Endothelial cell of umbilical vein (primary cell): ENCODE results near the gene SH3RF1. TPM values are rescaled to one million over a fixed set of nuclear protein-coding genes. Genes with fewer than 3 reads are reported as not detected.

ENCODE experiments used
- BruUV-seq: library from RNA; stranded (reverse); fragments of 400-500 nt; replicated peaks from 2 replicates; lab custom pipeline; 2021; lab: Mats Ljungman, UMichigan
- CTCF ChIA-PET: fragments of 300-600, 350-600 bp; sonication (Branson Sonifier 250); formaldehyde crosslinking; loops from one replicate; lab custom pipeline; 2021; ENCODE audit warnings: antibody characterized with exemption, inconsistent platforms; lab: Charles Lee
- POLR2A ChIA-PET: fragments of 300-600, 350-600 bp; sonication (Branson Sonifier 250); formaldehyde crosslinking; loops from one replicate; lab custom pipeline; 2021; ENCODE audit warnings: antibody characterized with exemption, inconsistent platforms; lab: Charles Lee
- DNase-seq: peaks from one replicate; pipeline ENCODE4 v3.0.0-alpha.2; 2011; ENCODE audit warnings: low read depth, low spot score
- FAIRE-seq: peaks from 2 replicates; lab custom pipeline; 2011; peaks lifted over from hg19 to GRCh38; lab: Jason Lieb, UNC
- H2AFZ ChIP-seq: 2 replicates; pipeline ENCODE4 v1.6.0; 2012; ENCODE audit warnings: low read depth, low read length, control low read depth, inconsistent platforms
- H3K27ac ChIP-seq: 2 replicates; pipeline ENCODE4 v1.5.1; 2011; ENCODE audit warnings: low read depth, mild to moderate bottlenecking, control low read depth, low read length, moderate library complexity; ENCODE audit not compliant: insufficient read depth
- H3K27me3 ChIP-seq, 2 experiments: 2 replicates each; pipeline versions ENCODE4 v1.6.0 to v1.6.1; 2011; ENCODE audit warnings: low read length in 2 of 2, mixed read lengths in 1 of 2; ENCODE audit not compliant: control insufficient read depth in 2 of 2, insufficient read depth in 2 of 2
- H3K36me3 ChIP-seq, 2 experiments: 2 replicates in 1 of 2; 3 replicates in 1 of 2; pipeline ENCODE4 v1.5.1; 2011; ENCODE audit warnings: low read length in 2 of 2, mild to moderate bottlenecking in 1 of 2, moderate library complexity in 1 of 2; ENCODE audit not compliant: control insufficient read depth in 2 of 2, insufficient read depth in 2 of 2; ENCODE audit errors: extremely low read depth in 1 of 2
- H3K4me1 ChIP-seq: 3 replicates; pipeline ENCODE4 v1.5.1; 2011; ENCODE audit warnings: mild to moderate bottlenecking, low read length; ENCODE audit not compliant: control insufficient read depth, insufficient read depth; ENCODE audit errors: extremely low read depth
- H3K4me2 ChIP-seq: 2 replicates; pipeline ENCODE4 v1.6.1; 2011; ENCODE audit warnings: low read length, control low read depth, mixed read lengths; ENCODE audit not compliant: insufficient read depth
- H3K4me3 ChIP-seq, 3 experiments: fragments of 200-600 bp in 1 of 3; sonication (generic), shearing (Covaris generic) in 1 of 3; replicated peaks in 1 of 3; 2 replicates each; pipeline ENCODE4 v1.5.1; 2011 to 2016; ENCODE audit warnings: control low read depth in 3 of 3, low read length in 3 of 3, mild to moderate bottlenecking in 2 of 3, inconsistent platforms in 1 of 3, low read depth in 1 of 3, moderate library complexity in 1 of 3; ENCODE audit not compliant: insufficient read depth in 1 of 3
- H3K79me2 ChIP-seq: 2 replicates; pipeline ENCODE4 v1.6.0; 2012; ENCODE audit warnings: low read length, inconsistent platforms; ENCODE audit not compliant: control insufficient read depth, insufficient read depth
- H3K9ac ChIP-seq: replicated peaks from 2 replicates; pipeline ENCODE3; 2011; ENCODE audit warnings: low read length, control low read depth; ENCODE audit not compliant: insufficient read depth; ENCODE audit errors: extremely low read depth
- H3K9me1 ChIP-seq: replicated peaks from 3 replicates; pipeline ENCODE4 v1.6.0; 2011; ENCODE audit warnings: mild to moderate bottlenecking, low read length; ENCODE audit not compliant: control insufficient read depth, insufficient read depth; ENCODE audit errors: extremely low read depth
- H3K9me3 ChIP-seq: replicated peaks from 2 replicates; pipeline ENCODE4 v1.5.1; 2012; ENCODE audit warnings: low read length, inconsistent platforms; ENCODE audit not compliant: control insufficient read depth, insufficient read depth
- H4K20me1 ChIP-seq: replicated peaks from 2 replicates; pipeline ENCODE3; 2011; ENCODE audit warnings: mild to moderate bottlenecking, low read length; ENCODE audit not compliant: control insufficient read depth, insufficient read depth; ENCODE audit errors: extremely low read depth
- CTCF ChIP-seq, 2 donors: IDR thresholded peaks; 1 replicate in 1 of 2; 2 replicates in 1 of 2; pipeline ENCODE4 v1.5.1; 2011; ENCODE audit warnings: low read length in 2 of 2, mild to moderate bottlenecking in 2 of 2, moderate library complexity in 2 of 2, control low read depth in 1 of 2, inconsistent platforms in 1 of 2, low read depth in 1 of 2; ENCODE audit not compliant: insufficient read depth in 1 of 2; ENCODE audit errors: extremely low read depth in 1 of 2
- GATA2 ChIP-seq: IDR thresholded peaks from 2 replicates; pipeline ENCODE4 v1.7.0; 2011; ENCODE audit warnings: low read depth, mild to moderate bottlenecking, moderate library complexity, mixed read lengths, low read length; ENCODE audit not compliant: insufficient read length, insufficient read depth
- MAX ChIP-seq: IDR thresholded peaks from 2 replicates; pipeline ENCODE4 v1.6.1; 2011; ENCODE audit not compliant: insufficient read depth, insufficient read length
- MYC ChIP-seq: IDR thresholded peaks from one replicate; pipeline ENCODE4 v1.6.1; 2011; ENCODE audit warnings: mild to moderate bottlenecking, low read depth, low read length
- POLR2AphosphoS5 ChIP-seq: IDR thresholded peaks from 2 replicates; pipeline ENCODE4 v1.6.1; 2012; ENCODE audit warnings: low read depth, mild to moderate bottlenecking, control low read depth, low read length, moderate library complexity; ENCODE audit not compliant: insufficient read depth
- dilution Hi-C: fragments of 300-500 bp; cut with MboI; formaldehyde crosslinking; loops from one replicate; pipeline ENCODE4 v1.15.0; 2019; ENCODE audit warnings: low sequenced_read_pairs; ENCODE audit not compliant: extremely low pct_ligation_motif_present
- intact Hi-C: fragments of 100-400 bp; cut with micrococcal nuclease; formaldehyde crosslinking; loops from one replicate; pipeline ENCODE4 v1.10.0; 2022
- polyA plus RNA-seq, 4 experiments: library from polyadenylated mRNA; depleted of rRNA in 3 of 4; stranded (reverse) in 3 of 4; unstranded in 1 of 4; fragments of >200 nt; gene quantifications; 2 replicates each; pipeline versions ENCODE4 v1.2.1 to v1.2.3, GENCODE V29; 2011 to 2012; ENCODE audit warnings: missing spikeins in 1 of 4
- total RNA-seq: library from RNA; stranded (reverse); gene quantifications from 2 replicates; pipeline ENCODE4 v1.2.3, GENCODE V29; 2021

SH3RF1 gene
- total and polyA plus RNA-seq, 2 donors (not counting 3 experiments of a cell fraction or from before 2014, with no cell fraction given), result 16.2 to 24.9 TPM

DNA sequence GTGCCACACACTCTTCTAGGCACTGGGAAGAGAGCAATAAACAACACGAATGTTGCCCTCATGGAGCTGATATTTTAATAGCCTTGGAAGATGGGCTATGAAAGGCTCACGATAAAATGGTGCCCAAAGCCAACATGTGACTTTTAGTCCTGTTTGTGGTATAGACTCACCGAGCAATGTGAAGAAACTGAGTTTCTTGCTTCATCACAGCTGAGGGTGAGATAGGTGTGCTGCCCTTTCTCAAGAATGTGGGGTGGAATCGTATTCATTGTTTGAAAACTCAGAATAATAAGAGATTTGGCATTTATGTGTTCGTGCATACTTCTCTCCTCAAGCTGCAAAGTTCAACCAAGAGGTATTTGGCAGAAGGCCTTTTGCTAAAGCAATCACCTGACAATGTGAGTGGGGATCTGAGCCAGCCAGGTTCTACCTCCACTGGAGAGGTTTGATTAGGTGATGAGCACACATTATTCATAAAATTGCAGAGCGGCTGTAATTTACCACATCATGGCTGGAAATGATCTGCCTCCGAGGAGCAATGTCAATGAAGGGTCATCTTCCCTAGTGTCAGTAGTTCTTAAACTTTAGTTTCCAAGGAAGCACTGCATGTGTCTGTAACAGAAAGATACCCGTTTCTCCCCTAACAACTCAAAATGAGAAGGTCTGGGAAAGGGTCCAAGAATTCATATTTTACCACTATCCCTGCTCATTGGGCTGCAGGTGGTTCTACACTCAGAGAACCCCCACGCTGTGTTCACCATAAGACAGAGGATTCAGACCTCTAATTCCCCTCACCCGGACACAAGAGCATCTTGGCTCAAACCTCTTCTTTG lies 218.8 kb downstream of the SH3RF1 start:
- no peaks in the 10 kb centered on the region for H3K79me2 ChIP-seq
- POLR2A ChIA-PET, result interaction anchor here (0.8 kb wide), 1 partner anchor 47 kb away, joined by 3 read pairs; no protein-coding TSS in a partner anchor
- intact Hi-C loops, result loop anchor here (2.0 kb wide), 3 partner anchors 21 to 47 kb away; no protein-coding TSS in a partner anchor
- H3K27me3 ChIP-seq, result no peaks in the 10 kb centered on the region
- no peaks in the 10 kb centered on the region for H3K9me1 ChIP-seq
- no peak for TF ChIP-seq MAX
- no peak for TF ChIP-seq GATA2
- no peak for TF ChIP-seq POLR2AphosphoS5
- TF ChIP-seq CTCF (IDR thresholded peaks at IDR 0.05; ENCODE audit: extremely low read depth in 1 of 2, insufficient read depth in 1 of 2, low read depth in 1 of 2, low read length in 2 of 2), result no peak
- no peak for TF ChIP-seq MYC
- H3K9me3 ChIP-seq, result no peaks in the 10 kb centered on the region
- no peak overlapping the region for H3K9ac ChIP-seq
- peak; percentile 44 for FAIRE-seq
- no peak overlapping the region for H3K4me3 ChIP-seq
- peaks cover 17% of the 10 kb centered on the region for H3K4me1 ChIP-seq
- no peak overlapping the region for H3K27ac ChIP-seq
- peak overlapping the region; percentile 56 for H2AFZ ChIP-seq
- BruUV-seq, result no TSS peak
- CTCF ChIA-PET, result interaction anchor here (0.9 to 1.5 kb wide), 4 partner anchors 9 to 74 kb away, joined by 3 to 7 read pairs (median 3); partner anchors contain the start of gene CBR4
- no peak for DNase-seq
- H4K20me1 ChIP-seq, result no peaks in the 10 kb centered on the region
- H3K36me3 ChIP-seq, result no peaks in the 10 kb centered on the region
- dilution Hi-C loops, result no loop called here
- no peak overlapping the region for H3K4me2 ChIP-seq
